ENCODE data around the gene ZNF697. TPM values are rescaled to one million over a fixed set of nuclear protein-coding genes. Genes with fewer than 3 reads are reported as not detected.

ZNF697 gene
- total and polyA plus RNA-seq, 2 donors from 2014 or later = 4.1 to 8.3 TPM

DNA sequence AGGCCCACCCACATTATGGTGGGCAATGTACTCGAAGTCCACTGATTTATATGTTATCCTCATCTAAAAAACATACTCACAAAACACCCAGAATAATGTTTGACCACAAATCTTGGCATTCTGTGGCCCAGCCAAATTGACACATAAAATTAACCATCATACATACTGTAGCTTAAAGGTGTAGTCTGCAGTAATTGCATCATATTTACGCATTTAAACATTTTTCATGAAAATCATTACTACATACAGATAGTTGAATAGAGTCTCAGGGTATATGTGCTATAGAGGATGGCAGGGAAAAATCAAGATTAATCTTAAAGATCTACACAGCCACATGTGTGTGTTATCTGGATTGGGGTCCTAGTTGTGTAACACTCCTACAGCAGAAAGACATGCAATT, 14.5 kb downstream of the ZNF697 start:
- Histone ChIP-seq H3K4me3 (ENCODE audit: low read length in 3 of 3) (no peak overlapping the region), H3K27me3 (ENCODE audit: control insufficient read depth, insufficient read depth, low read length) (no peaks in the 10 kb centered on the region), H3K4me1 (ENCODE audit: control insufficient read depth in 2 of 3, insufficient read depth in 2 of 3, low read depth in 1 of 3, low read length in 3 of 3) (peaks cover 16 to 78% (median 55%) of the 10 kb centered on the region in 3 donors), H3K9me3 (ENCODE audit: control insufficient read depth in 2 of 3, insufficient read depth in 1 of 3, low read length in 3 of 3) (no peaks in the 10 kb centered on the region), H3K9ac (ENCODE audit: low read length in 3 of 3) (no peak overlapping the region), H3K27ac (ENCODE audit: low read depth in 2 of 2, low read length in 2 of 2) (peak overlapping the region in 1 of 2 donors; percentile 83), H3K36me3 (ENCODE audit: control insufficient read depth in 2 of 3, insufficient read depth in 3 of 3, low read length in 3 of 3) (no peaks in the 10 kb centered on the region)
- intact Hi-C loops (cut with DNase I) = no loop called here
- no peak for FAIRE-seq
- no peak for DNase-seq
- TF ChIP-seq, protein P1, sequence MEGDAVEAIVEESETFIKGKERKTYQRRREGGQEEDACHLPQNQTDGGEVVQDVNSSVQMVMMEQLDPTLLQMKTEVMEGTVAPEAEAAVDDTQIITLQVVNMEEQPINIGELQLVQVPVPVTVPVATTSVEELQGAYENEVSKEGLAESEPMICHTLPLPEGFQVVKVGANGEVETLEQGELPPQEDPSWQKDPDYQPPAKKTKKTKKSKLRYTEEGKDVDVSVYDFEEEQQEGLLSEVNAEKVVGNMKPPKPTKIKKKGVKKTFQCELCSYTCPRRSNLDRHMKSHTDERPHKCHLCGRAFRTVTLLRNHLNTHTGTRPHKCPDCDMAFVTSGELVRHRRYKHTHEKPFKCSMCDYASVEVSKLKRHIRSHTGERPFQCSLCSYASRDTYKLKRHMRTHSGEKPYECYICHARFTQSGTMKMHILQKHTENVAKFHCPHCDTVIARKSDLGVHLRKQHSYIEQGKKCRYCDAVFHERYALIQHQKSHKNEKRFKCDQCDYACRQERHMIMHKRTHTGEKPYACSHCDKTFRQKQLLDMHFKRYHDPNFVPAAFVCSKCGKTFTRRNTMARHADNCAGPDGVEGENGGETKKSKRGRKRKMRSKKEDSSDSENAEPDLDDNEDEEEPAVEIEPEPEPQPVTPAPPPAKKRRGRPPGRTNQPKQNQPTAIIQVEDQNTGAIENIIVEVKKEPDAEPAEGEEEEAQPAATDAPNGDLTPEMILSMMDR (IDR thresholded peaks at IDR 0.05; ENCODE audit: borderline replicate concordance, extremely low read depth, insufficient read depth) = no peak

DNA sequence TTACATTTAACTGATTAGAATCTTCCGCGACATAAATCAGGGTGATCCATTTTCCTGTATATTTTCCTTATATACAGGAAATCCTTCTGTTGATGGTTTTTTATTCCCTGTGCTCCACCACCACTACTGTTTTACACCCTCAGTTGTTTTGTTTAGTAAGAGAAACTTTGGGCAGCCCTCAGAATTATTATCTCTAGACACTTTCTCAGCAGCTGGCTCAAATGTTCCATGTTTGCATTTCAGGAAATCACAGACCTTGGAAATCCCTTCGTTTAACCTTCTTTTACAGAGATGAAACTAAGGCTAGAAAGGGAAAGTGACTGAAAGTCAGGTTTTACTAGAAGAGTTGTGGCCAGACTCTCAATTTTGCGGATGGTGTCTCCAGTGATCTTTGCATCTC, 15.2 kb downstream of the ZNF697 start:
- Histone ChIP-seq H3K4me1 (ENCODE audit: control insufficient read depth in 2 of 3, insufficient read depth in 2 of 3, low read depth in 1 of 3, low read length in 3 of 3) (peaks cover 16 to 80% (median 54%) of the 10 kb centered on the region in 3 donors), H3K36me3 (ENCODE audit: control insufficient read depth in 2 of 3, insufficient read depth in 3 of 3, low read length in 3 of 3) (no peaks in the 10 kb centered on the region)
- FAIRE-seq = no peak

DNA sequence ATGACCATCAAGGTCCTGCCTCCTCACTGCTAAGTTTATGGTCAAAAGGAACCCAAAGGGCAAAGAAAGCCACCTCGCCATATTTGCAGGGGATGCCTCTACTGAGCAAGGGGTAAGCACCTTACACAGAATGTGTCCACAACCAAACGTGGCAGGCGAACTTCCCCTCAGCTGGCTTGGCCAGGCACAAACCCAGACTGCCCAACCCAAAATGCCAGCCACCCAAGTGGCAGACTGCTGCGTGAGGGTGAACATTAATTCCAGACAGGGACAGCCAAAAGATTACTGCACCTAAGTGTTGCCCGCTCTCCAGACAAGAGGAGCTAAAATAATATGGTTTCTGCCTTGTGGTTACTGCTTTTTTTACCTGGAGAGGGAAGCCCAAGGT, 16.0 kb downstream of the ZNF697 start:
- Histone ChIP-seq H3K4me1 (ENCODE audit: control insufficient read depth in 2 of 3, insufficient read depth in 2 of 3, low read depth in 1 of 3, low read length in 3 of 3) (peaks cover 16 to 81% (median 59%) of the 10 kb centered on the region in 3 donors), H3K9me3 (ENCODE audit: control insufficient read depth in 2 of 3, insufficient read depth in 1 of 3, low read length in 3 of 3) (no peaks in the 10 kb centered on the region), H3K36me3 (ENCODE audit: control insufficient read depth in 2 of 3, insufficient read depth in 3 of 3, low read length in 3 of 3) (no peaks in the 10 kb centered on the region), H3K27me3 (ENCODE audit: control insufficient read depth, insufficient read depth, low read length) (no peaks in the 10 kb centered on the region), H3K9ac (ENCODE audit: low read length in 3 of 3) (peak overlapping the region in 1 of 3 donors; percentile 59), H3K27ac (ENCODE audit: low read depth in 2 of 2, low read length in 2 of 2) (peak overlapping the region; percentile 83 to 93), H3K4me3 (ENCODE audit: low read length in 3 of 3) (peak overlapping the region in 1 of 3 donors; percentile 29)
- FAIRE-seq (no peak), DNase-seq (no peak)
- TF ChIP-seq, protein P1 (IDR thresholded peaks at IDR 0.05; ENCODE audit: borderline replicate concordance, extremely low read depth, insufficient read depth) = no peak
- intact Hi-C loops (cut with DNase I) = no loop called here

More for the DNA sequence above, 15.2 kb downstream of the ZNF697 start:
- peak overlapping the region in 1 of 3 donors; percentile 29 for H3K4me3 ChIP-seq (ENCODE audit: low read length in 3 of 3)
- H3K9ac ChIP-seq (ENCODE audit: low read length in 3 of 3) = no peak overlapping the region
- intact Hi-C loops (cut with DNase I) = no loop called here
- H3K27me3 ChIP-seq (ENCODE audit: control insufficient read depth, insufficient read depth, low read length) = no peaks in the 10 kb centered on the region
- peak overlapping the region; percentile 83 to 93 for H3K27ac ChIP-seq (ENCODE audit: low read depth in 2 of 2, low read length in 2 of 2)
- no peak for DNase-seq
- no peaks in the 10 kb centered on the region for H3K9me3 ChIP-seq (ENCODE audit: control insufficient read depth in 2 of 3, insufficient read depth in 1 of 3, low read length in 3 of 3)
- TF ChIP-seq, protein P1 (IDR thresholded peaks at IDR 0.05; ENCODE audit: borderline replicate concordance, extremely low read depth, insufficient read depth) = no peak

All from kidney (tissue), 14 donors.